CD4-positive, alpha-beta T cell treated with Interferon alpha-2 for 1 hour (primary cell): ENCODE results near the gene RNASET2.
"Not testable (repeated sequence)": the region's sequence is repeated elsewhere in the genome, so short reads cannot be mapped to it uniquely, and the experiment has no call there.

Source experiments
- DNase-seq, 2 donors: peaks; one replicate each; pipeline ENCODE4 v3.0.0-alpha.2; 2020 to 2022

Gene RNASET2

GRCh38 chr6:166900130-166900708 lies 56.1 kb downstream of the RNASET2 start:
- no peak for DNase-seq

GRCh38 chr6:166898910-166899309 lies 57.4 kb downstream of the RNASET2 start:
- no peak for DNase-seq

- not testable (repeated sequence) for DNase-seq
Measured at GRCh38 chr6:166894614-166895013, 61.7 kb downstream of the RNASET2 start.

- DNase-seq, result not testable (repeated sequence)
Measured at GRCh38 chr6:166892472-166892871, 63.9 kb downstream of the RNASET2 start.

- not testable (repeated sequence) for DNase-seq
Measured at GRCh38 chr6:166886773-166887172, 69.6 kb downstream of the RNASET2 start.

GRCh38 chr6:166884958-166885357 lies 71.4 kb downstream of the RNASET2 start:
- not testable (repeated sequence) for DNase-seq

GRCh38 chr6:166879594-166879993 lies 76.8 kb downstream of the RNASET2 start:
- no peak for DNase-seq
